Gastroesophageal sphincter (tissue), 4 donors: Measurements from ENCODE around the gene FAM118B. TPM values are rescaled to one million over a fixed set of nuclear protein-coding genes. Genes with fewer than 3 reads are reported as not detected.

Experiments
- ATAC-seq: fragments of 150-250 bp; one replicate; pipeline ENCODE4 v1.9.1; 2016; ENCODE audit warnings: mild to moderate bottlenecking, moderate library complexity
- H3K27ac ChIP-seq, 4 donors: fragments of 200-600 bp; sonication (generic) in 3 of 4; 1 replicate in 3 of 4; 2 replicates in 1 of 4; pipeline ENCODE4 v1.5.1; 2016 to 2019
- H3K27me3 ChIP-seq: fragments of 200-600 bp; sonication (generic); one replicate; pipeline ENCODE4 v1.5.1; 2019
- H3K36me3 ChIP-seq, 2 donors: fragments of 200-600 bp; sonication (generic); one replicate each; pipeline ENCODE4 v1.5.1; 2019; ENCODE audit warnings: control low read depth in 1 of 2
- H3K4me1 ChIP-seq, 3 donors: fragments of 200-600 bp; sonication (generic); 1 replicate in 2 of 3; 2 replicates in 1 of 3; pipeline ENCODE4 v1.5.1; 2016 to 2019; ENCODE audit warnings: control low read depth in 2 of 3
- H3K4me3 ChIP-seq, 2 donors: fragments of 200-600 bp; sonication (generic); one replicate each; pipeline ENCODE4 v1.5.1; 2019; ENCODE audit warnings: mild to moderate bottlenecking in 1 of 2, moderate library complexity in 1 of 2
- H3K9me3 ChIP-seq, 3 donors: fragments of 200-600 bp; sonication (generic); one replicate each; pipeline ENCODE4 v1.5.1; 2017 to 2019; ENCODE audit warnings: control low read depth in 2 of 3
- EP300 ChIP-seq: sonication (generic); formaldehyde crosslinking; IDR thresholded peaks from one replicate; pipeline ENCODE4 v1.6.1; 2017; ENCODE audit warnings: antibody characterized with exemption, mild to moderate bottlenecking
- POLR2A ChIP-seq, 2 donors: fragments of 450-650 bp; IDR thresholded peaks; one replicate each; pipeline ENCODE4 v1.6.1; 2017; ENCODE audit warnings: antibody characterized with exemption in 2 of 2, mild to moderate bottlenecking in 2 of 2, moderate library complexity in 1 of 2
- POLR2AphosphoS5 ChIP-seq: sonication (generic); formaldehyde crosslinking; IDR thresholded peaks from one replicate; pipeline ENCODE4 v1.6.1; 2017; ENCODE audit warnings: antibody characterized with exemption
- WGBS, 2 donors: methylation state at CpG; one replicate each; pipeline ENCODE4 v1.1.5; 2018; ENCODE audit warnings: low coverage in 1 of 2; 5-methylcytosine and 5-hydroxymethylcytosine counted together
- total RNA-seq, 4 donors: library from RNA; depleted of rRNA; stranded (reverse); fragments of >200 nt; gene quantifications; one replicate each; pipeline ENCODE4 v1.1.0, GENCODE V29; 2016
- TF ChIP-seq, protein P1 (sequence below), 4 experiments: fragments of 200-600 bp in 2 of 4; fragments of 450-650 bp in 2 of 4; sonication (generic) in 1 of 4; IDR thresholded peaks; one replicate each; pipeline ENCODE4 v1.5.1; 2017 to 2019; ENCODE audit warnings: antibody characterized with exemption in 4 of 4, mild to moderate bottlenecking in 2 of 4, moderate library complexity in 2 of 4

The FAM118B gene
- total RNA-seq, 4 donors from 2014 or later = 15.5 to 24.0 (median 19.9) TPM

DNA sequence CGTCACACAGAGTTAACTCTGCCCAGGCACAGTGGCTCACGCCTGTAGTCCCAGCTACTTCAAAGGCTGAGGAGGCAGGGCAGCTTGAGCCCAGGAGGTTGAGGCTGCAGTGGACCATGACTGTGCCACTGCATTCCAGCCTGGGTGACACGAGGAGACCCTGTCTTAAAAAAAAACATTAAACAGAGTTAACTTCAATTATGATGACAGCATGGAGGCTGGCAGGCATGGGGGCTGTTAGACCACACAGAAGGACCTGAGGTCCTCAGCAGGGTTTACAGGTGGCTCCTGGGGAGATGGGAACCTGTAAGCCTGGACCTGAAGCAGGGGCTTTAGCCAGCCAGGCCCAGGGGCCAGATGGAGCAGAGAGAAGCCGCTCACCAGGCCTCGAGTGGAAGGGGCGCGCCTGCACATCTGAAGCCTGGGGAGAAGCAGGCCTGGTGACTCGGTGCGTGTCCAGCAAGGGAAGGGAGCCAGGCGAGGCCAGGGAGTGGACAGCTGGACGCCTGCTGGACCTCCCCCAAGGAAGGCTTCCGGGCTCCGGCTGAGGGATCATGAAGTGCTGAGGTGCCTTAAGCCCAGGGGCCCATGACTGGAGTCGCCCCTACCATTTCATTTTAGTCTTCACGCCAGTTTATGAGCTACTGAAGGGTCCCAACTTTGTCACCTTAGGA is 25.4 kb upstream of the FAM118B start:
- peak; percentile 42 for ATAC-seq

DNA sequence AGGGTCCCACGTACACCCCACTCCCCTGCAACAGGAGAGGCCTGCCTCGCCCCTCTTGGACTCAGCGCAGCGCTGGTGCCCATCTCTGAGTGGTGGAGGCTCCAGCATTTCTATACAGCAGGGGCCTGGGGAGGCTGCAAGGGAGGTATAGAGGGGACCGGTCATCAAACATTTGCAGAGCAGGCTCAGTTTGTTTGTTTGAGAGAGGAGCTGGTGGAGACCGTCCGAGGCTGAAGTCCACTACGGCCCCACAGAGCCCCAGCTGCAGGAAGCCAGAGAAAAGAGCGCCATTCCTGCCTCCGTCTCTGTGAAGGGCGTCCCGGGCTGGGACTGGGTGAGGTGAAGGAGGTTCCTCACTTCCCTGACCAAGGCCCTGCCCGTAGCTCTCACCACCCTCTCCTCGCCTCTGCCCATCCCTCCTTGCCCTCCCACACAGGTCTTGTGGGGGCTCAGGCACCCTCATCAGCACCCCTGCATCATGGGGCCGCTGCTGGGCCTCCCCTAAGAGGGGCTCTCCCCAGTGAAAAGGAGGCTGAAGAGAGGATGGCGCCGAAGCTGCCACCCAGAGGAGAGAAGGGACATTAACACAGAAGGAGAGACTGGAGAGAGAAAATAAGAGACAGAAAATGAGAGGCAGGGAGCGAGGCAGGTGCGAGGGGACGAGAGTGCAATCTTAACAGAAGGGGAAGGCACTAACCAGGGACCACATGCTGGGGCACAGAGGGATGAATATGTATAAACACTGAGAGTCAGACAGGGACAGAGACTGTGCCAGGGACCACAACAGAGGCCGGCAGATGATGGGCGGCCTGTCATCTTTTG is 24.7 kb upstream of the FAM118B start:
- peaks cover 0 to 17% (median 0%) of the 10 kb centered on the region in 3 donors for H3K4me1 ChIP-seq
- H3K27ac ChIP-seq = no peak overlapping the region
- no peak for ATAC-seq
- no peak overlapping the region for H3K4me3 ChIP-seq
- 80 to 91% methylated on average over 2 to 4 of the region's 22 CpGs for WGBS, 2 donors
- no peaks in the 10 kb centered on the region for H3K27me3 ChIP-seq
- H3K9me3 ChIP-seq = no peaks in the 10 kb centered on the region
- TF ChIP-seq, protein P1, sequence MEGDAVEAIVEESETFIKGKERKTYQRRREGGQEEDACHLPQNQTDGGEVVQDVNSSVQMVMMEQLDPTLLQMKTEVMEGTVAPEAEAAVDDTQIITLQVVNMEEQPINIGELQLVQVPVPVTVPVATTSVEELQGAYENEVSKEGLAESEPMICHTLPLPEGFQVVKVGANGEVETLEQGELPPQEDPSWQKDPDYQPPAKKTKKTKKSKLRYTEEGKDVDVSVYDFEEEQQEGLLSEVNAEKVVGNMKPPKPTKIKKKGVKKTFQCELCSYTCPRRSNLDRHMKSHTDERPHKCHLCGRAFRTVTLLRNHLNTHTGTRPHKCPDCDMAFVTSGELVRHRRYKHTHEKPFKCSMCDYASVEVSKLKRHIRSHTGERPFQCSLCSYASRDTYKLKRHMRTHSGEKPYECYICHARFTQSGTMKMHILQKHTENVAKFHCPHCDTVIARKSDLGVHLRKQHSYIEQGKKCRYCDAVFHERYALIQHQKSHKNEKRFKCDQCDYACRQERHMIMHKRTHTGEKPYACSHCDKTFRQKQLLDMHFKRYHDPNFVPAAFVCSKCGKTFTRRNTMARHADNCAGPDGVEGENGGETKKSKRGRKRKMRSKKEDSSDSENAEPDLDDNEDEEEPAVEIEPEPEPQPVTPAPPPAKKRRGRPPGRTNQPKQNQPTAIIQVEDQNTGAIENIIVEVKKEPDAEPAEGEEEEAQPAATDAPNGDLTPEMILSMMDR (IDR thresholded peaks at IDR 0.05) = peak in 1 of 4 experiments; percentile 29
- TF ChIP-seq POLR2A (IDR thresholded peaks at IDR 0.05) (no peak), POLR2AphosphoS5 (no peak), EP300 (no peak)
- peaks cover 0 to 41% of the 10 kb centered on the region in 2 donors for H3K36me3 ChIP-seq

More for the DNA sequence above, 25.4 kb upstream of the FAM118B start:
- 10% methylated on average over 2 of the region's 15 CpGs; no CpG with 5 or more reads in 1 of the 2 donors for WGBS, 2 donors
- no peaks in the 10 kb centered on the region for H3K27me3 ChIP-seq
- no peak overlapping the region for H3K27ac ChIP-seq
- H3K9me3 ChIP-seq = no peaks in the 10 kb centered on the region
- no peak overlapping the region for H3K4me3 ChIP-seq
- peaks cover 0 to 17% (median 0%) of the 10 kb centered on the region in 3 donors for H3K4me1 ChIP-seq
- no peak for TF ChIP-seq EP300
- TF ChIP-seq, protein P1 (IDR thresholded peaks at IDR 0.05) = no peak
- no peak for TF ChIP-seq POLR2A (IDR thresholded peaks at IDR 0.05)
- TF ChIP-seq POLR2AphosphoS5 = no peak
- peaks cover 0 to 33% of the 10 kb centered on the region in 2 donors for H3K36me3 ChIP-seq

DNA sequence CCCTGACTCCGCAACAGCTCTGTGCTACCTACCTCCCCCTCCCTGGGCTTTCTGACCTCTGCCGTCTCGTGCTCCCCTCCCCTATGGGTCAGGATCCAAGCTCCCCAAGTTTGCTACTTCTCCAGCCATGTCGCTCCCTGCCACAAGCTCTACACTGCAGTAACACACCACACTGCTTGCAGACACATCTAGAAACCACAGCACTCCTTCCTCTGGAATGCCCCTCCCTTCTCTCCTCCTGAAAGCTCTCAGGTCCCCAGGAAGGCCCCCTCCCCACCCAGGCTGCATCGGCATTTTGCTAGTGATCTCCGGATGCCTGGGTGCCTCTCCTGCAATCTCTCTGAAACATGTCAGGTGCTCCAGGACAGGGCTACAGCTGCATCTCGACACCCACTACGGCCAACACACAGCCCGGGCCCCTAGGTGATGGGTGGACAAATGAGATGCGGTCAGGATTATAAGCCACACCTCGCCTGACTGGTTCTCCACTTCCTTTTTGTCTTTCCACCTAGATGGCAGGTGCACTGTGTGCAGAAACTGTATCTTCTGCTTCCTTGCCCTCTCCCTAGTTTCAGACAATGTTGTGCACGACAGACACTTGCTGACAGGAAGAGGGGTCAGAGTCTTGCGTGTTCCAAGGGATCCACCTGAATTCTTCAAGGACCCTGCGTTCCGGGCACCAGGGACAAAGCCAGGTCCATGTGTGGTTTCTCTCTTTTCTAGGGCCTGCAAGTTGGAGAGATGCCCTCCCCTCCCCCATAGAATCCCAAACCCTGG is 23.1 kb upstream of the FAM118B start:
- TF ChIP-seq POLR2A (IDR thresholded peaks at IDR 0.05) = no peak
- TF ChIP-seq, protein P1 (IDR thresholded peaks at IDR 0.05) = no peak
- no peak for TF ChIP-seq EP300
- no peak for TF ChIP-seq POLR2AphosphoS5
- H3K27me3 ChIP-seq = no peaks in the 10 kb centered on the region
- H3K4me1 ChIP-seq = peaks cover 0 to 25% (median 0%) of the 10 kb centered on the region in 3 donors
- H3K4me3 ChIP-seq = no peak overlapping the region
- no peaks in the 10 kb centered on the region for H3K9me3 ChIP-seq
- 92 to 95% methylated on average over 2 to 11 of the region's 15 CpGs for whole genome bisulfite sequencing, 2 donors
- ATAC-seq = no peak
- H3K36me3 ChIP-seq = peaks cover 0 to 55% of the 10 kb centered on the region in 2 donors
- H3K27ac ChIP-seq = no peak overlapping the region

DNA sequence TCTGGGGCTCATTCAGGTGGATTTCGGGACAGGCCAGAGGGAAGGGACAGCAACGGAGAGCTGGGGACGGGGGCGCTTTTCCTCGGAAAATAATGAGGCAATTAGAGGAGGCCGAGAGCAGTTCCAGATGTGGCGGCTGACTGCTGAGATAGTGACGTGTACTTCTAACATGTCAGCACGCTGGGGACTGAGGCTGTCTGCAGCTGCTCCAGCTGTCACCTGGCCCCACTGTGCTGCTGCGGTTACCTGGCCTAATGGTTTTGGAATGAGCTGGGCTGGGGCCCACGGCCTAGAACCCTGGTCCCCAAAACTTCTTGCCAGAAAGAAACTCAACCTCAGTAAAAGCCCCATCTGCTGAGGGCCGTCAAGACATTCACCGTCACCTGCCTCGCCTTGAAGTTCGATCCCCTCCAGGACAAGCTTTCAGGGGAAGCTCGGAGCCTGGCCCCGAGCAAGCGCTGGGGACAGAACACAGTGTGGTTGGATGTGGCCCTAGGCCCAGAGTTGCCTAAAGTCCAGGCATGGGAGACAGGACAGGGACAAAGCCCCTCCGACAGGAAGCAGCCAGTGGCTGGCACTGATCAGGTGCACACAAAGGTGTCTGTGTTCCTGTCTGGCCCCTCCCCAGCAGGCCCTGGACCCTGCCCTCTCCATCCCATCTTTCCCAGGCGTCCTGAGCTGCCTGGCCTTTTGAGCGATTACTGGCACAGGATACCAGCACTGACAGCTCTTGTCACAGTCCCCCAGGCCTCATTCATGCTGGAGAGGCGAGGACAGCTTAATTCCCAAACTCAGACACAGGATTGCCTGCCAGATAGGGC is 22.3 kb upstream of the FAM118B start:
- Histone ChIP-seq H3K36me3 (peaks cover 0 to 55% of the 10 kb centered on the region in 2 donors), H3K9me3 (no peaks in the 10 kb centered on the region), H3K4me1 (peaks cover 0 to 31% (median 0%) of the 10 kb centered on the region in 3 donors), H3K4me3 (no peak overlapping the region), H3K27me3 (no peaks in the 10 kb centered on the region), H3K27ac (no peak overlapping the region)
- TF ChIP-seq POLR2AphosphoS5 (no peak), EP300 (no peak), POLR2A (IDR thresholded peaks at IDR 0.05) (no peak)
- TF ChIP-seq, protein P1 (IDR thresholded peaks at IDR 0.05) = no peak
- WGBS, 2 donors = 90 to 92% methylated on average over 2 to 4 of the region's 22 CpGs
- ATAC-seq = no peak
